Subcutaneous adipose tissue (tissue), 4 donors: Measurements from ENCODE around the gene CELF5. TPM values are rescaled to one million over a fixed set of nuclear protein-coding genes. Genes with fewer than 3 reads are reported as not detected.

Source experiments
- total RNA-seq, 4 donors: library from RNA; depleted of rRNA; stranded (reverse); fragments of >200 nt; gene quantifications; one replicate each; pipeline ENCODE4 v1.1.0, GENCODE V29; 2016
- TF ChIP-seq, protein P1 (sequence below): fragments of 450-650 bp; IDR thresholded peaks from one replicate; pipeline ENCODE4 v1.5.1; 2016; ENCODE audit warnings: low read depth, mild to moderate bottlenecking, control low read depth, antibody characterized with exemption, moderate library complexity

Gene CELF5
- total RNA-seq, 4 donors from 2014 or later: not detected

- TF ChIP-seq, protein P1, sequence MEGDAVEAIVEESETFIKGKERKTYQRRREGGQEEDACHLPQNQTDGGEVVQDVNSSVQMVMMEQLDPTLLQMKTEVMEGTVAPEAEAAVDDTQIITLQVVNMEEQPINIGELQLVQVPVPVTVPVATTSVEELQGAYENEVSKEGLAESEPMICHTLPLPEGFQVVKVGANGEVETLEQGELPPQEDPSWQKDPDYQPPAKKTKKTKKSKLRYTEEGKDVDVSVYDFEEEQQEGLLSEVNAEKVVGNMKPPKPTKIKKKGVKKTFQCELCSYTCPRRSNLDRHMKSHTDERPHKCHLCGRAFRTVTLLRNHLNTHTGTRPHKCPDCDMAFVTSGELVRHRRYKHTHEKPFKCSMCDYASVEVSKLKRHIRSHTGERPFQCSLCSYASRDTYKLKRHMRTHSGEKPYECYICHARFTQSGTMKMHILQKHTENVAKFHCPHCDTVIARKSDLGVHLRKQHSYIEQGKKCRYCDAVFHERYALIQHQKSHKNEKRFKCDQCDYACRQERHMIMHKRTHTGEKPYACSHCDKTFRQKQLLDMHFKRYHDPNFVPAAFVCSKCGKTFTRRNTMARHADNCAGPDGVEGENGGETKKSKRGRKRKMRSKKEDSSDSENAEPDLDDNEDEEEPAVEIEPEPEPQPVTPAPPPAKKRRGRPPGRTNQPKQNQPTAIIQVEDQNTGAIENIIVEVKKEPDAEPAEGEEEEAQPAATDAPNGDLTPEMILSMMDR: no peak
Measured at GRCh38 chr19:3320853-3321252, 96.4 kb downstream of the CELF5 start.

DNA sequence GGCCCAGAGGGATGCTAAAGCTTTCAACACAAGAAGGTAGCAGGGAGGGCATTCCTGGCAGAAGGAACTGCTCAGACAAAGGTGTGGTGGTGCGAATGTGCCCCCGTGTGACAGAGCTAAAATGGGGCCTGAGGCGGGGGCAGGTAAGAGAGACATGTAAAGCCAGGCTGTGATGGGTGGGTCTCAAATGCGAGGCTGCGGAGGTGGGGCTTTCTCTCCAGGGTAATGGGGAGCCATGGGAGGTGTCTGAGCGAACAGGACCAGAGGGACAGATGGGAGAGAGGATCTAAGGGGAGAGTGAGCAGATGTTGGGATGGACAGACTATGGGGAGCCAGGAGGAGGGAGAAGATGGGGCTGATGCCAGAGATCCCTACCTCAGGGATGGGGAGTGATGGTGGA is 97.2 kb downstream of the CELF5 start:
- TF ChIP-seq, protein P1: no peak

- TF ChIP-seq, protein P1: no peak
Measured at GRCh38 chr19:3322199-3322978, 97.9 kb downstream of the CELF5 start.

- TF ChIP-seq, protein P1: no peak
Measured at GRCh38 chr19:3323026-3323425, 98.6 kb downstream of the CELF5 start.

DNA sequence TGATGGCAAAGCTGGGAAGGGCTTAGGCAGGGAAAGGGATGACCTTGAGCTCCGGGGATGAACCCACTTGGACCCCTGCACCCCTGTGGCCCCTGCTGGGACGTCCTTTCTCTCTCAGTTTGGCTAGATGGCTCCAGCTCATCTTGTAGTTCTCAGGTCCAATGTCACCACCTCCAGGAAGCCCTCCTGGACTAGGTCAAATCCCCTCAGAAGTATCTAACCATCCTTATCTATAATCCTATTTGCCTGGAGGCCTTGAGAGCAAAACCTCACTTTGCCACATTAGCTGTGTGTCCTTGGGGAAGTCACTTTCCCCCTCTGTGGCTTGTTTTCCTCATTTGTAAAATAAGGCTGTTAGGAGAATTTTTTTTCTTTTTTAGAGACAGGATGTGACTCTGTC is 99.2 kb downstream of the CELF5 start:
- TF ChIP-seq, protein P1: no peak

- TF ChIP-seq, protein P1: no peak
Measured at GRCh38 chr19:3324405-3324856, 100.0 kb downstream of the CELF5 start.

DNA sequence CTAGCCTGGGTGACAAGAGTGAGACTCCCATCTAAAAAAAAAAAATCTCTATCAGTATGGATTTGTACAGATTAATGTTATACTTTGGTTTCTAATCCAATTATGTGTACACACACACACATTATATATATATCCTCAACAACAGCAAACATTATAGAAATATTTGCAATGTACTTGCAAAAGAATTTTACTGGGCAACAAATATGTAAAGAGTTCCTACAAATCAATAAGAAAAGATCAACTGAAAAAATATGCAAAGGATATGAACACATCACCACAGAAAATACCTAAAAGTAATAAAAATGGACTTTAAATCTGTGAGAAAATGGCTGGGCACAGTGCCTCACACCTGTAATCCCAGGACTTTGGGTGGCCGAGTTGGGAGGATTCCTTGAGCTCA is 101.0 kb downstream of the CELF5 start:
- TF ChIP-seq, protein P1: no peak
